AG08395 (cell line): ENCODE measurements around the gene KRT79.

Experiments used
- DNase-seq: peaks from one replicate; pipeline ENCODE4 v3.0.0; 2012; ENCODE audit warnings: mixed read lengths, low spot score

The KRT79 gene

GRCh38 chr12:52771505-52771904 lies 62.6 kb downstream of the KRT79 start:
- DNase-seq: no peak
